ENCODE data around the gene SUPT4H1.

The SUPT4H1 gene

DNA sequence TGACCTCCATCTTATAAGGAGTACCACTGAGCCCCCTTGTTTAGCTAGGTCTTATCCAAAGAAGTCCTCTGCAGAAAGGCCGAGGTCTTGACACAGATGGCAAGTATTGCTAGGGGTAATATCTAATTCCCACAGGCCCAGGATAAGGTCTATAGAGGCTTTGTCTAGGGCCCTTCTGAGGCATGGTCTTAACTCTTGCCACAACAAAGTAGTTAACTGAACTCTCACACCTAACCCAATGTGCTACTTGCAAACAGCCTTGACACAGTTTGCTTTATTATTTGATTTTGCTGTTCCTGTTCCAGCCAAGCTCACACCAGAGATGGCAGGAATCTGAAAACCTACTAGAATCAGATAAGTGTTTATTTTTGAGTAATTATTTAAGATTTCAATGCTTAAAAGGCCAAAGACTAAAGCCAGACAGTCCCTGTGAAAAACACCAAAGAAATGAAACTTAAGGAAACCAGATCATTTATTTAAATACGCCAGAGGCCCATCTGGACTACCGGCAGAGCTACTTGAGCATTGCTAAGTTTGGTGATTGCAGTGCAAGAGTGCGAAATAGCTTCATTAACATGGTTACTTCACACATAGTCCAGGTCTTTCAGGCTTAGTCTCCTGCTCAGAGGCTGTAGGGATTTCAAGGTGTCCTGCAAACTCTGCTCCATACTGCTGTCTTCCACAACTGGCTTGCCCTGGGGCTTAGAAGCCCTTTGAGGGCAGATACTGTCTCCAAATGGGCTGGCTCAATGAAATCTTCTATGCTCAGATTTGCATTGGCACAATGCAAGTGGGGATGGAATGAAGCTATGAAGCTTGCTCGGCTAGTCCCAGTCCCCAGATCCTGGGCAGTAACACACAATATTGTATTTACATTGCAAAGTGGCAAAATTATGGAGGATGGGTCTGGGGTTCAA is 28.5 kb upstream of the SUPT4H1 start:
- DNase-seq (ENCODE audit: low read depth) = no peak

DNA sequence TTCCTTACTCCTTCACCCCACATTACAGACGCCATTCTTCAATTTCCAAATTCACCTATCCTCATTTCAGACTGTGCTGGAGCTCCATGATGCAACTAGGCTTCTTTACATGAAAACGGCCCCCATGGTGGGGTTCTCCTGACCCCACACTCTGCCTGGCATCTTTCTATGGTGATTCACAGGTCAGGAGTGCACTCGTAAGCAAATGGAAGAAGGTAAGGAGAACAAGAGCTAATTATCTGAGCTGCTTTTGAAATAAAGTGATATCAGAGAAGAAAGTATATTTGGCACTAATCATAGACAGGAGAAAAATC is 27.5 kb upstream of the SUPT4H1 start:
- no peak for DNase-seq (ENCODE audit: low read depth)

DNA sequence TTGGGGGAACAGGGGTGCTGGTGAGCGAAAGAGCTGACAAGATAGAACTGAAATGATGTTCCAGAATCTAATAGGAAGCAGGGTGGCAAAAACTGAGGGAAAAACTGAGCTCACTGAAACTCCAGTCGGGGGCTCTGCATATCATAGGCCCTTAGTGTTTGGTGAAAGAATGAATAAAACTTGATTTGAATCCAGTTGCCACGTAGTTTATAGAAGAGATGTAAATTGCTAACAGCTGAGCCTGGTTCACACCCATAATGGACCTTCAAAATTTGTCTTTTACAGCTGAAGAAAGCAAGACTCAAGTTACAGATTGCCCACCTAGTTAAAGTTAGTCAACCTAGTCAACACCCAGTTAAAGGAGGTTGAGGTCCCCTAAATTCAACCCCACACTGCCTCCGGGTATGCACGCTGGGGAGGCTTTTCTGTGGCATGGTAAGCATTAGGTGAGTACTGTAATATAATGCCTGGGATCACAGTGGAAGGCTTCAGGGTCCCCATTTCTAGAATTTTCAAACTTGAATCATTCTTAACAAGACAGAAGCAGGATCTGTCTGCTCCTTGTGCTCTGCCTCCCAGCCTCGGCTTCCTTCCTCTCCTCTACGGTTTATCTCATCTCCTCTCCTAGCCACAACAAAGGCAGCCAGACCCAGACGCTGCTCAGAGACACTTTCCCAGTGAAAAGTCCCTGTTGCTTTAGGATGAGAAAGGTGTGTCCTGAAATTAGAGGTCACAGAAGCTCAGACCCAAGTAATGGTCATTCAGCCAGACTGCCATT is 26.9 kb upstream of the SUPT4H1 start:
- DNase-seq (ENCODE audit: low read depth) = no peak

DNA sequence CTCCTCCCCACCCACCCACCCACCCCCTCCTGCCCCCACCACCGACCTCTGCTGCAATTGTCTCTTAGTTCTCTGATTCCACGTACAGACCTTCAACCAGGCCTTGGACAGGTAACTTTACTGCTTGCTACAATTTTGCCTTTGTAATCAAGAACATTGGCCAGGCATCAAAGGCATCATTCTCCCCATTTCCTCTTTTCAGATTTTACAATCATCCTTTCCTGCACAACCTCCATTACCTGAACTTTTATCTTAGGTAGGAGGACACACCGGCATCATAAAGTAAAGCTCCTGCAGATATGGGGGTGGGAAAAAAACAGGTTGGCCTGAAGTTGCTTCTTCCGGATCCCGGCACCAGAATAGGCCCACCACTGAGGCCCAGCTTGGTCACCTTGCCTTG is 25.7 kb upstream of the SUPT4H1 start:
- no peak for DNase-seq (ENCODE audit: low read depth)

DNA sequence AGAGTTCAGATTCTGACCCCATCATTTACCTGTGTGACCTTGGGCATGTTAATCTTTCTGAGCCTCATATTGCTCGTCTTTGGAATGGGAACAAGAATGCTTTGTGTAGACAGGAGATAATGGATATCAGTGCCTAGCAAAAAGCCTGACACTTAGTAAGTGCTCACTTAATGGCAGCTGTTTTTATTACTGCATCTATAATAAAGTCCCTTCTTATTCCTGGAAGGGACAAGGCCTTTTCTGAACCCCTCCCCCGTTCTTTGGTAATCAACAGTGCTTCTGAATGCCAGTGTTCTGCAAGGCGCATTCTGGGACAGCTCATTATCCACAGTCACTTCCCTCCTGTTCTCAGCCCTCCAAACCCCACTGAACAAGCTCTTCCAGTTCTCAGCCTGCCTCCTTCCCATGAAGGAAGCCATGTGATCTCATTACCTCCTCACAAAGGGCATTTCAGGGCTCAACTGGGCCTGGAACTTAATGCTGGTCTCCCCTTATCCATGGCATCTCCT is 25.1 kb upstream of the SUPT4H1 start:
- DNase-seq (ENCODE audit: low read depth) = no peak

DNA sequence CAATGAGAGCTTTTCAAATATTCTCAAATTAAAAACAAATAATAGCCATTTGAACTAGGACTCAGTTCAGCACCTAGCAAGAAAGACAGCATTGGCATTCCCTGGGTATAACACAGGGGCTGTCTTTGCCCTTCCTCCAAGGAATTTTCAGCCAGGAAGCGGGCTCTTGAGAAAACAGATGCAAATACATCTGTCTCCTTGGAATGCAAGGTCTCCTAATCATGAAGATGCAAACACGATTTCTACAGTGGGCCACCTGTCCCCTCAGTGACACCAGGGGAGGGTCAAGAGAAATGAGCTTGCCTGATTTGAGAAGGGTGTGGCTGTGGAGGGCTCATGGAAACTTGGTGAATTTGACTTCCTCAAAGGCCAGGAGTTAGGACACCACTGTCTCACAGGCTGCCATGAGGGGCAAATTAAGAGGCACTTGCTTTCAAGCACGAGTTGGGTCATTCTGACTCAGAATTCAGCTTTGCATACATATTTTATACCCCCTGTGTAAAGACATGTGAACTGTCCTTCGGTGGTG is 24.5 kb upstream of the SUPT4H1 start:
- no peak for DNase-seq (ENCODE audit: low read depth)

DNA sequence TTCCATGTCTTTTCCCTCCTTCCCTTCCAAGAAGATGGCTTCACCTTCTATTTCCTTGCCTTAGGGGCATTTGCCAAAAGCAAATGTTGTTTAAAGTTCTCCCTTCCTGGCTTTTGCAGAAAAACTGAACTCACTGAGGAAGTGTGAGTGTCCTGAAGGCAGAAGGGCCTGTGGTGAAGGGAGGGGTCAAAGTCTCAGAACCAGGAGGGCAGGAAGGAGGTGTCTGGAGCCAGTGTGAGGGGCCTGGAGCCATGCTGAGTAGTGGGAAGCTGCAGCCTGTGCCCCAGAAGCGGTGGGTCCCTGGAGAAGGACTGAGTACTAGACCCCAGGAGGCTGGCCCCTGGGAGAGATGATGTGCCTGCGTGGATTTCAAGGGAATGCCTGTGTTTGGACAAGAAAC is 23.8 kb upstream of the SUPT4H1 start:
- DNase-seq (ENCODE audit: low read depth) = no peak

DNA sequence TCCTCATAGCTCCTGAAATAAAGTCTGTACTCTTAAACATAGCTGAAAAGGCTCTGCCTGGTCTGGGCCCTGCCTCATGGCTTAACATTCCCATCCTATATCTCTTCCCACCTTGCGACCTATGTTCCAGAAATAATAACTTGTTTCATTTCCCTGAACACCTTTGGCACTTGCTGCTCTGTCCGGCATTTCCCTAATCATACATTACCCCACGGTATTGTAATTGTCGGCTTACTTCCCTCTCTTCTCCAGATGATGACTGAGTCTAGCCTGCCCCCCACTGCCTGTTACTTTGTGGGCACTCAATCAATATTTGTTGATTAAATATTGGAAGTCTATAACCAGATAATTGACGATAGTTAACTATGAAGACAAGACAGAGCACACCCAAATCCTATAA is 23.3 kb upstream of the SUPT4H1 start:
- DNase-seq (ENCODE audit: low read depth) = no peak

DNA sequence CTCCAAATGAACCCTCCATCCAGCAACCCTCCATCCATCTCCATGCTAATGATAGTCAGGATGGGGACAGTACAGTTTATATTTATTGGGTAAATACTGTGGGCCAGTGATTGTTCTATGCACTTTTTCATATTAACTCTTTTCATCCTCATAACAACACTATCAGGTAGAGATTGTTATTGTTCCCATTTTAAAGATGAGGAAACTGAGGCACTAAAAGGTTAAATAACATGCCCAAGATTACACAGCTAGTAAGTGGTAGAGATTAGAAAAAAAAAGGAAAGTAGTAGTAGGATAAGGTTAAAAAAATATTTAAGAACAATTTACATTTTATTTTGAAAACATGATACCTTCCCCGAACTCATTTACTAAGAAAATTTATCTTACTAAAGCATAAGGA is 21.9 kb upstream of the SUPT4H1 start:
- no peak for DNase-seq (ENCODE audit: low read depth)

DNA sequence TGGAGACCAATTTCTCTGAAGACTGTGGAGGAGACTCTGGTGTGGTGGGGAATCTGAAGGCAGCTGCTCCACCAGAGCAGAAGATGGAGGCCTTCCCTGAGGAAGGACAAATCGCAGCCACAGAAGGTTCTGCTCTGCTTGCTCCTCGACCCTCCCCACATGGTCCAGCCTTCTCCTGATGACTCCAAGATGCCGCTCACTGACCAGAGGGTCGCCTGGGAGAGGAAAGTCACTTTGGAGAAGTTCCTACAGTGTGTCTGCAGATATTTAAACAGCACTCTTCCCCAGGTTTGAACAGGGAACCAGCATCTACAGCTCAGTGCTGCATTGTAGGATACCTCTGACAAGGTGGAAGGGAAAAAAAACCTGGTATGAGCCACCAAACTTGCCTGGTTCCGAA is 21.0 kb upstream of the SUPT4H1 start:
- DNase-seq (ENCODE audit: low read depth) = no peak

DNA sequence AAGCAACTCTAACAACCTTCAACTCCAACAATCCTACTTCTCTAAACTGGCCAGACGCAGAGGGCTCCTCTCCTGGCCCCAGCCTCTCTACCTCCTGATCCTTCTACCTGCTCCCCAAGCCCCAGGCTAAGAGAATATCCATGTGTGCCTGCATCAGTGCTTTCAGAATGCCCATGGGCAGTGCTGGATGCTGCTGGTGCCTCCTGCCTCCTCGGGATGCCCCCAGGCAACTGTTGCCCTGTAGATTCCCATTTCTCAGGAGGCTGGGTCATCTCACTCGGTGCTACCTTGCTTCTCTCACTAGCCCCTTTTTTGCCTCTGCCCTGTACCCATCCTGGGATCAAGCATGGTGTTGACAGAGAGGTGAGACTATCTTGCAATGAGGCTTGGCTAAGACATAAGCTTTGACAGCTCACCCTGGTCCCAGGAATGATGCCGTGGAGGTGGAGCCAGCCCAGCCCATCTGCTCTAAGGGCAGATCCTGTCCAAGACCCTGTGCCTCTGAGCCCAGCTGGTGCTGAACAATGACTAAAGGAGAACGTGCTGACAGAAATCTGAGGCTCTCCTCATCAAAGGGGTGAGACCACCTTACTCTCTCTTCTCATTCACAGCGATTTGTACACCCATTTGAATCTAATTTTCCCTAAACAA is 19.4 kb upstream of the SUPT4H1 start:
- no peak for DNase-seq (ENCODE audit: low read depth)

DNA sequence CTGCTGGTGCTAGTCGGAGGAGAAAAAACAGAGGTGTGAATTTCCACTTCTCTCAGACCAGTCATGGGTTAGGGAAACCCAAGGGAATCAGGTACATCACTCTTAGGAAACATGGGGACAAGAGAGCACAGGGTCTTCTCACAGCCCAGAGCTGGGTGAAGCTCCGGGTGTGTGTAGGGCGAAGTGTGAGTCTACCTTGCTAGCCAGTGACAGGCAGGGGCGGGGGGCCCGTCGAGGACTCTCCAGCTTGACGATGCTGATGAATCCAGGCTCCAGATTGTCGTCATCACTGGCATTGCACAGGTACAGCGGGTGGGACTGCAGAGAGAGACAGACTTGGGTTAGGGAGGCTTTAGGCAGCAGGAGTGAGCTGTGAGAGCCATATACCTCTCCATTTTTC is 18.7 kb upstream of the SUPT4H1 start:
- no peak for DNase-seq (ENCODE audit: low read depth)

DNA sequence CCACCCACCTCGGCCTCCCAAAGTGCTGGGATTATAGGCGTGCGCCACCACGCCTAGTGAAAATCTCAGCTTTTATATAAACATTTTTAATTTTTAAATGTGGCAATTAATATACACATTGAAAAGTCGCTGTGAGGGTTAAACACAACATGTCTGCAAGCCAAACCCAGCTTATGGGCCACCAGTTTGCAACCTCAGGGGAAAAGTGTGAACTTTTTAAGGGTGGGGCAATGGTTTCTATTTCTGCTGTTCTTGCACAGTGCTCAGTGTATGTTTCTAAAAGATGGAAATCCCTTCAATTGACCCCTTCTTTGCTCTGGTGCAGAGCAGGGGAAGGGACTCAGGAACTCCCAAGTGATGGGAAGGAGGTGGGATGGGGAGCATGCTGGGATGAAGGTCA is 18.3 kb upstream of the SUPT4H1 start:
- no peak for DNase-seq (ENCODE audit: low read depth)

DNA sequence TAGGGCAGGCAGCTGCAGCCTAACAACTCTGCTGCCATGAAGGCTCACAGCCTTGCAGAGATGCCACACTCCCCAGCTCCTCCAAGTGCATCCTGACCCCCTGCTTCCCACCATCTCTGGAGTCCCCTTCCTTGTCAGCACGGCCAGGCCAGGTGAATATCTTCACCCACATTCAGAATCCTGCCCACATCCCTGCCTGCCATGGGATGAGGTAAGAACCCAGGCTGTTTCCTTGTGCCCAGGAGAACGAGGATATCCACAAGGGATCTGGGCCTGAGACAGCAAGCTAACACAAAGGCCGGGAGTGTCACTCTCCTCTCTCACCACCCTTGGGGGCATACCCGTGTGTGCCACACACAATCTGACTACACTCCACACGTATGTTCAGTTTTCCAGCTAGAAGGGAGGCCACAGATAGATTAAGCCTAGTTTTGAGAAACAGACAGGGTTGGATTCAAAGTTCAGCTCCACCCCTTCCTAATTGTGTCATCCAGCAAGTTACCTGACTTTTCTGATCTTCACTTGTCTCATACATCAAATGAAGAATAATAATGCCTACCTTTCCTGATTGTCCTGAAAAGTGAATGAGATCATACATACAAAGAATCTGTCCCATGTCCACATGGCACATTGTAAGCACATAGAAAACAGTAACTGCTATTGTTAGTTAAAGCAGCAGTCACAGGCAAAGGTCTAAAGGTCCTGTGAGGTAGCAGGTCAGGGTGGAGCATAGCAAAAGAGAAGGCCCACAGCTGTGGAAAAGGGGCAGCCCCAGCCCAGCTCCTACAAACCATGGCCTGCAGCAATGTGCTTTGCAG is 17.4 kb upstream of the SUPT4H1 start:
- DNase-seq (ENCODE audit: low read depth) = no peak

DNA sequence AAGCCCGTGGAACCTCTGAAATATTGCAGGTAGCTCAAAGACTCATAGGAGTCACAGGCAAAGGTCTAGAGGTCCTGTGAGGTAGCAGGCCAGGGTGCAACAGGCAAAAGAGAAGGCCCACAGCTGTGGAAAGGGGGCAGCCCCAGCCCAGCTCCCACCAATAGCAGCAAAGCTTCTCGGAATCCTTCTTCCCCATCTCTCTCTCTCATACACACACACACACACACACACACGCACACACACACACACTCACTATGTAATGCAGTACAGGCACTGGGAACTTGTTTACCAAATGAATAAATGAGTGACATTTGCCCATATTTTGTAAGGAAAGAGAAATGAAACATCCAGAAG is 16.8 kb upstream of the SUPT4H1 start:
- DNase-seq (ENCODE audit: low read depth) = no peak

DNA sequence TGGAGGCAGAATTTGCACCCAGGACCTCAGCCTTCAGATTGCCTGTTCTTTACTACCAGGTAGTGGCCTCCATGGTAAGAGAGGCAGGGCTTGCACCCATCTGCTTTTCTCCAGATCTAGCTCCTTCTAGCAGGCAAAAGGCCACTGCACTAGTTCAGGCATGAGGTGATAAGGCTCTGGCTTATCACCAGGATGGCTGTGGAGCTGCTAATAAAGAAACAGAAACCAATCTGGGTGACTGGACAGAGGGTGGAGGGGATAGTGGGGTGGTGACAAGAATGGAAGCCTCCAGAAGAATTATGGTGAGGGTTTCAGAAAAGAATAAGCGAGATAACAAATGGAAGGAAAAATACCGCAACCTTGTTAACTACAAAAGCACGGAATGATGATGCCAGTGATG is 15.5 kb upstream of the SUPT4H1 start:
- no peak for DNase-seq (ENCODE audit: low read depth)

DNA sequence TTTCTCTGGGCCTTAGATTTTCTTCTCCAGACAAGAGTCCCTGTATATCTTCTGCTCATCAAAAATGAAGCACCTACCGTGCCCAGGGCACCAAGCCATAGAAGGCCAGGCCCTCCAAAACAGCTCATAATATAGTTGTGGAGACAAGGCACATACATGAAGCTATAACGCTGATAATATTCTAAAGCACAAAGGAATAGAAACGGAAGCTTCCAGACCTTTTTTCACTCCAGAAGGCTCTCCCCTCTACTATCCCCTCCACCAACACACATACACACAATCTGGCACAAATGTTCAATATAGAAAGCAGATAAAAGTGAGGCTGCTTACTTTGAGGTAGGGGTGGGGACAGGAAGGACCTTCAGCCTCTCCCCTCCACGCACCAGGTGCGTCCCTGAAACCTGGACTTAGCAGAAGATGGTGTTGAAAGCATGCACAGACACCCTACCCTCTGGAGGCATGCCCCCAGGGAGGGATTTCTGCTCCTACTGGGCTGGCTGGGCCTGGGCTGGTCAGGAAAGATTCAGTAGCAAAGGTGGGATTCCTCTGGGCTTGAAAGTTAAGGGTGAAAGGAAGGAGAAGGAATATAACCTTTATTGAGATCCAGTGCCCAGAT is 14.1 kb upstream of the SUPT4H1 start:
- DNase-seq (ENCODE audit: low read depth) = no peak

DNA sequence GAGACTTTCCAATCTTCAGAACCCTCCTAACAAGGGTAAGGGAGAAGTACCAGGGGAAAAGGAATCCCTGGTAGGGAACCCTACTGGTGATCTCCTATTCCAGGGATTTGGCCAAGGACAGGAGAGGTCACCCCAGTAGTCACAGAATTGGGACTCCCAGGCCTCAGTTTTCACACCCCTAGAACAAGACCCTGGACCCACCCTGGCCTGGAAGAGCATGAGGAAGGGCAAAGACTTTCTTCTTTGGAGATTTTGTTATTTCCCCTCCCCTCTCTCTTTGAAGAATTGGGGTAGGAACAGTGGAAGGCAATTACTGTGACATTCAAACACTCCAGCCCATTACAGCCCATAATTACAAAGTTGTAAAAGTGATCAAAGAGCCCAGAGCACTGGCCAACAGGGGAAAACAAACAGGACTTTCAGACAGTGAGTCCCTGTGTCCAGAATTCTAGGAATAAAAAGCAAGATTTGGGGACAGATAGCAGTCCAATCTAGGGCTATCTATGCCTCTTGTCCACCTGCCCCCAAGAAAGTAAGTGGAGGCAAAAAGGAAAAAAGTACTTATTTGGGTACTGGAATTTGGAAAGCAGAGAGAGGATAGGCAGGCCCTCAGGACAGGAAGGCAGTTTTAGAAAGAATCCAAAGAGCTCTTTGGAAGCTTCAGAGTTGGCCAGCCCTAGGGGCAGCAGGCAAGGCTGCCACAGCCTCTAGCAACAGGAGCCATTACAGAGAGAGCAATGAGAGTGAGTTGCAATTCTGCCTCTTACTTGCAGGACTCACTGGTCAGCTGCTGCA is 13.4 kb upstream of the SUPT4H1 start:
- DNase-seq (ENCODE audit: low read depth) = no peak

DNA sequence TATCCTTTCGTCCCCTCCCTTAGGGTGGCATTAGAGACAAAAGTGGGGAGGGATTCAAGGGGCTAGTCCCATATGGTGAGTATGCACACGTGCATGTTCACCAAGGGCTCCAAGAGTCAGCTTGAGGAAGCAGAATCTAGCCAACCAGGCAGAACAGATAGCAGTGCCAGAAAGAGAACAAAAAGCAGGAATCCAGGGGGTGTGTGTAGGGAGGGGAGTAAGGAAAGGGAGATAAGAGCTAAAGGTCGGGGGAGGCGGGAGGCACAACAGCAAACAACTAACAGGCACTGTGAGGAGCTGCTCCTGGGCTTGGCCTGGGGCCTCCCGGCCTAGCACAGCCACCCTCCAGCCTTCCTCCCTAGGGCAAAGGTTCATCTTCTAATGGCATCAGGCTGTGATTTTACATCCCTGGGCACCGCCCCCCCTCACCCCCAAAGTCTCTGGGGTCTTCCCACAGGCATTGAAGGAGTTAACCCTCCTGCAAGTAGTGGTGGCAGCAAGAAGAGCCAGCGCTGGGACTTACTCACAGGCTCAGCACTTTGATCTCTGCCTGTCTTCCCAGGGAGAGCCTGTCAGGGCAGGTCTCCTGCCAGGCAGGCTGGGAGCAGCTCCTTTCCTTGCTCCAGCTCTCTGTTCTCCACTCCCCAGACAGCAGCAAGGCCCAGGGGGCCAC is 12.4 kb upstream of the SUPT4H1 start:
- no peak for DNase-seq (ENCODE audit: low read depth)
